ENCODE results near the gene CASKIN2. TPM values are rescaled to one million over a fixed set of nuclear protein-coding genes. Genes with fewer than 3 reads are reported as not detected.

The CASKIN2 gene
- total RNA-seq, 1 donor from 2014 or later: 50.6 TPM

- Mint-ChIP-seq H3K4me3 (ENCODE audit: low read depth) (no peak overlapping the region), H3K36me3 (ENCODE audit: insufficient read depth) (peaks cover 1% of the 10 kb centered on the region), H3K9me3 (ENCODE audit: low read depth) (no peaks in the 10 kb centered on the region), H3K4me1 (ENCODE audit: low read depth) (no peaks in the 10 kb centered on the region), H3K27ac (no peak overlapping the region), H3K27me3 (no peaks in the 10 kb centered on the region)
- TF ChIP-seq, protein P1, sequence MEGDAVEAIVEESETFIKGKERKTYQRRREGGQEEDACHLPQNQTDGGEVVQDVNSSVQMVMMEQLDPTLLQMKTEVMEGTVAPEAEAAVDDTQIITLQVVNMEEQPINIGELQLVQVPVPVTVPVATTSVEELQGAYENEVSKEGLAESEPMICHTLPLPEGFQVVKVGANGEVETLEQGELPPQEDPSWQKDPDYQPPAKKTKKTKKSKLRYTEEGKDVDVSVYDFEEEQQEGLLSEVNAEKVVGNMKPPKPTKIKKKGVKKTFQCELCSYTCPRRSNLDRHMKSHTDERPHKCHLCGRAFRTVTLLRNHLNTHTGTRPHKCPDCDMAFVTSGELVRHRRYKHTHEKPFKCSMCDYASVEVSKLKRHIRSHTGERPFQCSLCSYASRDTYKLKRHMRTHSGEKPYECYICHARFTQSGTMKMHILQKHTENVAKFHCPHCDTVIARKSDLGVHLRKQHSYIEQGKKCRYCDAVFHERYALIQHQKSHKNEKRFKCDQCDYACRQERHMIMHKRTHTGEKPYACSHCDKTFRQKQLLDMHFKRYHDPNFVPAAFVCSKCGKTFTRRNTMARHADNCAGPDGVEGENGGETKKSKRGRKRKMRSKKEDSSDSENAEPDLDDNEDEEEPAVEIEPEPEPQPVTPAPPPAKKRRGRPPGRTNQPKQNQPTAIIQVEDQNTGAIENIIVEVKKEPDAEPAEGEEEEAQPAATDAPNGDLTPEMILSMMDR (IDR thresholded peaks at IDR 0.05; ENCODE audit: unreplicated experiment): no peak
- no peak for DNase-seq (ENCODE audit: low spot score, unreplicated experiment)
Observed at GRCh38 chr17:75492555-75493168, 22.7 kb downstream of the CASKIN2 start.

DNA sequence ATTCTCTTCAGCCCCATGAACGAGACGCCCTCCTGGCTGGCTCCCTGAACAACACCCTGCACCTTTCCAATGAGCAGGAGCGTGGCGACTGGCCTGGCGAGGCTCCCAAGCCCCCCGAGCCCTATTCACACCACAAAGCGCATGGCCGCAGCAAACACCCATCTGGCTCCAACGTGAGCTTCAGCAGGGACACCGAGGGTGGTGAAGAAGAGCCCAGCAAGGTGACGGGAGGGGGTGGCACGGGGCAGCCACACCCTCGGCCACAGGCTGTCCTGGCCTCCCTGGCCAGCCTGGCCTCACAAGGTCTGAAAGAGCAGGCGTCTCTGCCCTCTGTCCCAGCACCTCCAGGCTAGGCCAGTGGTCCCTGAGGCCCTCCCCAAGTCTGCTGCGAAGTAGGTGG, 23.7 kb downstream of the CASKIN2 start:
- H3K9me3 Mint-ChIP-seq (ENCODE audit: low read depth): no peaks in the 10 kb centered on the region
- H3K4me1 Mint-ChIP-seq (ENCODE audit: low read depth): no peaks in the 10 kb centered on the region
- no peak overlapping the region for H3K27ac Mint-ChIP-seq
- peaks cover 1% of the 10 kb centered on the region for H3K36me3 Mint-ChIP-seq (ENCODE audit: insufficient read depth)
- H3K4me3 Mint-ChIP-seq (ENCODE audit: low read depth): no peak overlapping the region
- DNase-seq (ENCODE audit: low spot score, unreplicated experiment): no peak
- H3K27me3 Mint-ChIP-seq: no peaks in the 10 kb centered on the region
- TF ChIP-seq, protein P1 (IDR thresholded peaks at IDR 0.05; ENCODE audit: unreplicated experiment): no peak

DNA sequence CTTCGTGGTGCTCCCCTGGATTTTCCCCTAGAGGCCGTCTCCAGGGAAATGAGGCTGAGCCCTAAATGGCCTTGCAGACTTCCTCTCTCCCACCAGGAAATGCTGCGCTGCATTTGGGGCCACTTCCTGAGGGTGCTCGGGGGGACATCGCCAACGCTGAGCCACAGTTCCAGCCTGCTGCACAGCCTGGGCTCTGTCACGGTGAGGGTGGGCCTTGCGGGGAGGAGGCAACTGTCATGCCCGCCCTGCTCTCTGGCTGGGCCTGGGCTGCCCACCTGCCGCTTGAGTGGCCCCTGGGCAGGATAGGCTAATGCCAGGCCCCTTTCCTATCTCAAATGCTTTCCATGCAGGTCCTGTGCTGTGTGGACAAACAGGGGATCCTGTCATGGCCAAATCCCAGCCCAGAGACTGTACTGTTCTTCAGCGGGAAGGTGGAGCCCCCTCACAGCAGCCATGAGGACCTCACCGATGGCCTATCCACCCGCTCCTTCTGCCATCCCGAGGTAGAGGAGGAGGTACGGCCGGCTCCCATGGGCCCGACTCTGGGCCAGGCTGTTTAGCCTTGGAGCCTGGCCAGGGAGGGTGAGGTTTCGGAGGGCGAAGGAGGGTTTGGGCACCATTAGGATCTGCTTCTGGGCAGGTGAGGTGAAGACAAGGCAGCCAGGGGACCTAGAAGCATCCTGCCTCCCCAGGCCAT, 24.2 kb downstream of the CASKIN2 start:
- Mint-ChIP-seq H3K4me1 (ENCODE audit: low read depth) (no peaks in the 10 kb centered on the region), H3K4me3 (ENCODE audit: low read depth) (no peak overlapping the region), H3K36me3 (ENCODE audit: insufficient read depth) (peaks cover 1% of the 10 kb centered on the region), H3K27me3 (no peaks in the 10 kb centered on the region), H3K27ac (no peak overlapping the region), H3K9me3 (ENCODE audit: low read depth) (no peaks in the 10 kb centered on the region)
- TF ChIP-seq, protein P1 (IDR thresholded peaks at IDR 0.05; ENCODE audit: unreplicated experiment): no peak
- no peak for DNase-seq (ENCODE audit: low spot score, unreplicated experiment)

DNA sequence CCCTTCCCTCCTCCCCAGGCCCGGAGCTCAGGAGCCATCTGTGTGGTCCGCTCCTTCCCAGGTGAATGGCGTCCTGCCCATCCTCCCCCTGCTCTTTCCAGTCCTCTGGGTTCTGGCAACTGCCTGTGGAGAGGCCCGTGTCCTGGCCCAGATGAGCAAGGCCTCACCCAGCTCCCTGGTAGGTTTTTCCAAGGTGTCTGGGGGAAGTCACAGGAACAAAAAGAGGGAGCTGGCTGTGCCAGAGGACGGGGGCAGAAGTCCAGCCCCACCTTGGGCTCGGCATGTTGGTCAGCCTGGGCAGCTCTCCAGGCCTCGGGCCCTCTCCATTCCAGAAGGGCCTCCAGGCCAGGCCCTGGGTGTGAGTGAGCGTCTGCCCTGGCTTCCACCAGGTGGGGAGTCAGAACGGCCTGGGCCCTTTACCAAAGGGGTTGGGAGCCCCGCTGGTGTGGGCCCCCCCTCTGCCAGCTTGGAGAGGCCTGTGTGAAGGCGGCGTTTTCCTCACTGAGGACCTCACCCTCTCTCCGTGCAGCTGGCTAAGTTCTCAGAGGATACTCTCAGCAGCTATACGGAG, 25.1 kb downstream of the CASKIN2 start:
- Mint-ChIP-seq H3K27me3 (no peaks in the 10 kb centered on the region), H3K9me3 (ENCODE audit: low read depth) (no peaks in the 10 kb centered on the region), H3K4me3 (ENCODE audit: low read depth) (no peak overlapping the region), H3K36me3 (ENCODE audit: insufficient read depth) (peaks cover 1% of the 10 kb centered on the region), H3K27ac (no peak overlapping the region), H3K4me1 (ENCODE audit: low read depth) (no peaks in the 10 kb centered on the region)
- DNase-seq (ENCODE audit: low spot score, unreplicated experiment): no peak
- TF ChIP-seq, protein P1 (IDR thresholded peaks at IDR 0.05; ENCODE audit: unreplicated experiment): no peak

DNA sequence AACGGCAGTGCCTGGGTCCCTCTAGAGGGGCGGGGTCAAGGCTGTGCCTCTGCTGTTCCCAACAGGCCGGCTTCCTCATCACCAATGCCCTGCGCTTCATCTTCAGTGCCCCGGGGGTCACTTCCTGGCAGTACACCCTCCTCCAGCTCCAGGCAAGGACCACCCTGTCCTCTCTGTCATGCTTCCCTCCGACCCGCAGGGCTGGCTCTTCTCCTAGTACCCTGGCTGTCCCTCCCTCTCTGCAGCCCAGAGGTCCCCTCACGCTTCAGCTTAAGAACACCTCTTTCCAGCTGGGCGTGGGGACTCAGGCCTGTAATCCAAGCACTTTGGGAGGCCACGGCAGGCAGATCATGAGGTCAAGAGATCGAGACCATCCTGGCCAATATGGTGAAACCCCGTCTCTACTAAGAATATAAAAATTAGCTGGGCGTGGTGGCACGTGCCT, 25.8 kb downstream of the CASKIN2 start:
- H3K4me3 Mint-ChIP-seq (ENCODE audit: low read depth): no peak overlapping the region

More for the DNA sequence above, 25.8 kb downstream of the CASKIN2 start:
- Mint-ChIP-seq H3K9me3 (ENCODE audit: low read depth) (no peaks in the 10 kb centered on the region), H3K36me3 (ENCODE audit: insufficient read depth) (peaks cover 1% of the 10 kb centered on the region), H3K27me3 (no peaks in the 10 kb centered on the region), H3K4me1 (ENCODE audit: low read depth) (no peaks in the 10 kb centered on the region), H3K27ac (no peak overlapping the region)
- DNase-seq (ENCODE audit: low spot score, unreplicated experiment): no peak
- TF ChIP-seq, protein P1 (IDR thresholded peaks at IDR 0.05; ENCODE audit: unreplicated experiment): no peak

Data from progenitor cell of endocrine pancreas (in vitro differentiated cells).